OCI-LY7 (cell line): ENCODE results near the gene OR12D1.

Experiments used
- CTCF ChIP-seq: fragments of 200-600 bp; sonication (generic); conservative IDR thresholded peaks from 2 replicates; pipeline ENCODE4 v1.5.1; 2014; ENCODE audit warnings: mild to moderate bottlenecking, antibody characterized with exemption, low read length, moderate library complexity, mixed read lengths
- EZH2phosphoT487 ChIP-seq: fragments of 200-600 bp; sonication (generic); IDR thresholded peaks from 2 replicates; pipeline ENCODE4 v1.6.1; 2018; ENCODE audit warnings: low read depth, borderline replicate concordance, mild to moderate bottlenecking, mixed run types, antibody characterized with exemption, low read length, moderate library complexity, mixed read lengths

GRCh38 chr6:29442719-29443118, 28.0 kb downstream of the OR12D1 start:
- TF ChIP-seq CTCF: no peak
- no peak for TF ChIP-seq EZH2phosphoT487
